HG02852 (cell line): ENCODE data around the gene HDAC8.
"Not testable (repeated sequence)": the region's sequence is repeated elsewhere in the genome, so short reads cannot be mapped to it uniquely, and the experiment has no call there.

ENCODE experiments used
- ATAC-seq: cut with Tn5 transposase; IDR thresholded peaks from one replicate; pipeline ENCODE4 v1.9.1; 2021; ENCODE audit warnings: mild to moderate bottlenecking, moderate library complexity; ENCODE audit not compliant: unreplicated experiment

HDAC8 gene

GRCh38 chrX:72572248-72573157 lies at the start of gene HDAC8:
Gene HDAC8 (minus strand): TSS chrX:72572843. CDS start chrX:72572761, 82 bp downstream.
- ATAC-seq: peak; percentile 94

GRCh38 chrX:72621625-72622485 lies 49.2 kb upstream of the HDAC8 start:
- ATAC-seq: peak; percentile 80

GRCh38 chrX:72621163-72621562 lies 48.5 kb upstream of the HDAC8 start:
- peak; percentile 8 for ATAC-seq

GRCh38 chrX:72620550-72621145 lies 48.0 kb upstream of the HDAC8 start:
- no peak for ATAC-seq

- ATAC-seq: no peak
These were observed 36.7 kb upstream of the HDAC8 start for GRCh38 chrX:72609313-72609712.

- no peak for ATAC-seq
These were observed 32.1 kb upstream of the HDAC8 start for GRCh38 chrX:72604705-72605104.

GRCh38 chrX:72604112-72604511 lies 31.5 kb upstream of the HDAC8 start:
- no peak for ATAC-seq

- not testable (repeated sequence) for ATAC-seq
These were observed 18.4 kb upstream of the HDAC8 start for GRCh38 chrX:72591038-72591437.

- no peak for ATAC-seq
These were observed 11.5 kb upstream of the HDAC8 start for GRCh38 chrX:72584163-72584562.

GRCh38 chrX:72576141-72576894 lies 3.7 kb upstream of the HDAC8 start:
- no peak for ATAC-seq

- ATAC-seq: peak; percentile 29
These were observed 492 bp upstream of the HDAC8 start for GRCh38 chrX:72573158-72573511.

- no peak for ATAC-seq
These were observed 2.9 kb downstream of the HDAC8 start for GRCh38 chrX:72569786-72570185.

GRCh38 chrX:72568406-72569092 lies 4.1 kb downstream of the HDAC8 start:
- no peak for ATAC-seq

GRCh38 chrX:72566448-72566847 lies 6.2 kb downstream of the HDAC8 start:
- no peak for ATAC-seq

GRCh38 chrX:72559655-72560054 lies 13.0 kb downstream of the HDAC8 start:
- ATAC-seq: not testable (repeated sequence)

- ATAC-seq: no peak
These were observed 18.0 kb downstream of the HDAC8 start for GRCh38 chrX:72554448-72555140.

- ATAC-seq: not testable (repeated sequence)
These were observed 20.2 kb downstream of the HDAC8 start for GRCh38 chrX:72552443-72552842.

GRCh38 chrX:72545990-72546389 lies 26.7 kb downstream of the HDAC8 start:
- no peak for ATAC-seq

GRCh38 chrX:72540318-72540717 lies 32.3 kb downstream of the HDAC8 start:
- ATAC-seq: no peak
